HG03520 (cell line): ENCODE results near the gene YTHDF1.
A peak's percentile ranks its signal among the peaks of the same experiment; 100 is the strongest.
"Not testable (repeated sequence)": the region's sequence is repeated elsewhere in the genome, so short reads cannot be mapped to it uniquely, and the experiment has no call there.

Experiments
- ATAC-seq: cut with Tn5 transposase; IDR thresholded peaks from one replicate; pipeline ENCODE4 v1.9.1; 2021; ENCODE audit warnings: mild to moderate bottlenecking, moderate library complexity; ENCODE audit not compliant: unreplicated experiment

YTHDF1 gene

GRCh38 chr20:63216041-63216848 is at the start of gene YTHDF1:
TSS of gene YTHDF1 (minus strand) at chr20:63216131. CDS start at chr20:63215892, 239 bp downstream.
- ATAC-seq, result peak; percentile 83

- ATAC-seq, result no peak
Observed at GRCh38 chr20:63264519-63264918, 48.6 kb upstream of the YTHDF1 start.

GRCh38 chr20:63264000-63264399 is 48.1 kb upstream of the YTHDF1 start:
- no peak for ATAC-seq

- ATAC-seq, result no peak
Observed at GRCh38 chr20:63262836-63263235, 46.9 kb upstream of the YTHDF1 start.

GRCh38 chr20:63261795-63262528 is 46.0 kb upstream of the YTHDF1 start:
- no peak for ATAC-seq

GRCh38 chr20:63261060-63261794 is 45.3 kb upstream of the YTHDF1 start:
- no peak for ATAC-seq

GRCh38 chr20:63260521-63260920 is 44.6 kb upstream of the YTHDF1 start:
- no peak for ATAC-seq

GRCh38 chr20:63259734-63260460 is 44.0 kb upstream of the YTHDF1 start:
- ATAC-seq, result no peak

- ATAC-seq, result no peak
Observed at GRCh38 chr20:63258781-63259180, 42.9 kb upstream of the YTHDF1 start.

- ATAC-seq, result no peak
Observed at GRCh38 chr20:63257629-63258028, 41.7 kb upstream of the YTHDF1 start.

GRCh38 chr20:63256954-63257353 is 41.0 kb upstream of the YTHDF1 start:
- no peak for ATAC-seq

- no peak for ATAC-seq
Observed at GRCh38 chr20:63255931-63256704, 40.2 kb upstream of the YTHDF1 start.

- ATAC-seq, result no peak
Observed at GRCh38 chr20:63254606-63255384, 38.9 kb upstream of the YTHDF1 start.

GRCh38 chr20:63254232-63254605 is 38.3 kb upstream of the YTHDF1 start, which contains the start of gene NKAIN4:
TSS of gene NKAIN4 (minus strand) at chr20:63254463. CDS start at chr20:63254450, 13 bp downstream.
- no peak for ATAC-seq

GRCh38 chr20:63253438-63254231 is 37.7 kb upstream of the YTHDF1 start:
- ATAC-seq, result no peak

GRCh38 chr20:63253065-63253437 is 37.1 kb upstream of the YTHDF1 start:
- ATAC-seq, result no peak

GRCh38 chr20:63252284-63252711 is 36.4 kb upstream of the YTHDF1 start:
- ATAC-seq, result no peak

- not testable (repeated sequence) for ATAC-seq
Observed at GRCh38 chr20:63251350-63251749, 35.4 kb upstream of the YTHDF1 start.
